Uterus (tissue), 2 donors: ENCODE measurements around the gene SOCS1.

Experiments used
- POLR2A ChIP-seq, 2 donors: fragments of 450-650 bp; IDR thresholded peaks; one replicate each; pipeline ENCODE4 v1.6.1; 2016; ENCODE audit warnings: antibody characterized with exemption in 2 of 2, mild to moderate bottlenecking in 1 of 2, moderate library complexity in 1 of 2
- TF ChIP-seq, protein P1 (sequence below), 4 experiments: fragments of 200-600 bp in 2 of 4; fragments of 450-650 bp in 2 of 4; sonication (generic) in 2 of 4; IDR thresholded peaks; one replicate each; pipeline ENCODE4 v1.5.1; 2016 to 2019; ENCODE audit warnings: antibody characterized with exemption in 4 of 4, mild to moderate bottlenecking in 2 of 4, moderate library complexity in 1 of 4

DNA sequence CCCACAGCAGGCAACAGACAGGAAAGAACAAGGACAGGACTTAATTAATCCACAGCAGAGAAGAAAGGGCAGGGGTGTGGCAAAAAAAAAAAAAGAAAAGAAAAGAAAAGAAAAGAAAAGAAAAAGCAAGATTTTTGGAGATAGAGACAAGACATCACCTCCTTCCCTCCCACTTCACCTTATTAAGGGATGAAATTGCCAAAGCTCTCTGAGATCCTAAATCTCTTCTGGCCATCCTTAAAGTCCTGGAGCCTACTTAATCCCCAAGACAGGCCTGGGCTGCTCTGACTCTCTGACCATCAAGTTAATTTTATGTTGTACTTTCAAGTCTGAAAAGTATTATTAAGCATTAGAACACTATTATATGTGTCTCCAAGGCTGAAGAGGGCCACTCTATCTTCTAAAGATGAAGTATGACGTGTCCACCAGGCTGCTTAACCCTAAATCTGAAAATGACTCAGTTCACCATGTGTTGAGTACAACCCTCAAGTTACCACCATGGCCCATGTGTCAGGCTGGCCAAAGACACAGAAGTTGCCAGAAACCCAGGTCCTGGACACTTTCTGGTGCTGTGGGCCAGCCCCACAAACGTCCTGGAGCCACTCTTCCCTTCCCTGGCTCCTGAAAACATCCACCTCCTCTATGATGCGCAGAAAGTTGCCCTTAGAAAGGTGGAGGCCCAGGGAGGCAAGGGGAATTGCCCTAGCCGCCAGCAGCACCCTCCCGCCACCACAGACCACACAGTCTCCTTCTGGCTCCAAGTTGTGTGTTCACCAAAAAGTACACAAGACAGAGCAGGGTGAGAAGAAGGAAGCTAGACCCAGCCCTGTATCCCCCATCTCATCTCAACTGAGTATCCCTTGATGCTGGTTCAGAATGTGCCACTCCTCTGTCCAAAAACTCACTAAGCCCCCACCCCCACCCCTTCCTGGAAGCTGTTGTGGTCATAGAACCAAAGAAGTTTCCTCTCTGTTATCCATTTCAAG lies 2.7 kb downstream of the SOCS1 start:
- TF ChIP-seq, protein P1, sequence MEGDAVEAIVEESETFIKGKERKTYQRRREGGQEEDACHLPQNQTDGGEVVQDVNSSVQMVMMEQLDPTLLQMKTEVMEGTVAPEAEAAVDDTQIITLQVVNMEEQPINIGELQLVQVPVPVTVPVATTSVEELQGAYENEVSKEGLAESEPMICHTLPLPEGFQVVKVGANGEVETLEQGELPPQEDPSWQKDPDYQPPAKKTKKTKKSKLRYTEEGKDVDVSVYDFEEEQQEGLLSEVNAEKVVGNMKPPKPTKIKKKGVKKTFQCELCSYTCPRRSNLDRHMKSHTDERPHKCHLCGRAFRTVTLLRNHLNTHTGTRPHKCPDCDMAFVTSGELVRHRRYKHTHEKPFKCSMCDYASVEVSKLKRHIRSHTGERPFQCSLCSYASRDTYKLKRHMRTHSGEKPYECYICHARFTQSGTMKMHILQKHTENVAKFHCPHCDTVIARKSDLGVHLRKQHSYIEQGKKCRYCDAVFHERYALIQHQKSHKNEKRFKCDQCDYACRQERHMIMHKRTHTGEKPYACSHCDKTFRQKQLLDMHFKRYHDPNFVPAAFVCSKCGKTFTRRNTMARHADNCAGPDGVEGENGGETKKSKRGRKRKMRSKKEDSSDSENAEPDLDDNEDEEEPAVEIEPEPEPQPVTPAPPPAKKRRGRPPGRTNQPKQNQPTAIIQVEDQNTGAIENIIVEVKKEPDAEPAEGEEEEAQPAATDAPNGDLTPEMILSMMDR (IDR thresholded peaks at IDR 0.05), result no peak
- TF ChIP-seq POLR2A (IDR thresholded peaks at IDR 0.05), result no peak
